Common myeloid progenitor, CD34-positive (primary cell): Measurements from ENCODE around the gene ZDHHC16.
"Not testable (repeated sequence)": the region's sequence is repeated elsewhere in the genome, so short reads cannot be mapped to it uniquely, and the experiment has no call there.

Experiments
- CTCF ChIA-PET: fragments of 350-600 bp; sonication (Branson Sonifier 250); formaldehyde crosslinking; loops from one replicate; lab custom pipeline; 2021; ENCODE audit warnings: antibody characterized with exemption; lab: Charles Lee
- POLR2A ChIA-PET: fragments of 350-600 bp; sonication (Branson Sonifier 250); formaldehyde crosslinking; loops from one replicate; lab custom pipeline; 2021; ENCODE audit warnings: antibody characterized with exemption; lab: Charles Lee
- DNase-seq, 3 donors: peaks; one replicate each; pipeline versions ENCODE4 v3.0.0 to v3.0.0-alpha.2; 2013
- H3K27ac ChIP-seq, 2 experiments: 1 replicate in 1 of 2; 2 replicates in 1 of 2; pipeline ENCODE4 v1.7.0; 2013; ENCODE audit warnings: inconsistent platforms in 2 of 2, low read length in 2 of 2, mild to moderate bottlenecking in 2 of 2, low read depth in 1 of 2, moderate library complexity in 1 of 2; ENCODE audit not compliant: severe bottlenecking in 2 of 2, insufficient read depth in 1 of 2, poor library complexity in 1 of 2
- H3K27me3 ChIP-seq, 5 experiments: replicated peaks in 2 of 5; 1 replicate in 3 of 5; 2 replicates in 2 of 5; pipeline versions ENCODE4 v1.6.1 to v1.7.0; 2013; ENCODE audit warnings: low read length in 4 of 5, mild to moderate bottlenecking in 2 of 5, moderate library complexity in 2 of 5, inconsistent platforms in 1 of 5; ENCODE audit not compliant: insufficient read depth in 5 of 5, control insufficient read depth in 4 of 5
- H3K36me3 ChIP-seq, 4 experiments: 1 replicate in 2 of 4; 2 replicates in 2 of 4; pipeline versions ENCODE4 v1.6.1 to v1.7.0; 2013; ENCODE audit warnings: low read length in 3 of 4, control low read depth in 1 of 4, mild to moderate bottlenecking in 1 of 4; ENCODE audit not compliant: control insufficient read depth in 4 of 4, insufficient read depth in 4 of 4
- H3K4me1 ChIP-seq, 4 experiments: 1 replicate in 3 of 4; 2 replicates in 1 of 4; pipeline versions ENCODE4 v1.6.1 to v1.7.1; 2013; ENCODE audit warnings: low read length in 3 of 4, mild to moderate bottlenecking in 3 of 4, control low read depth in 1 of 4, inconsistent platforms in 1 of 4, moderate library complexity in 1 of 4; ENCODE audit not compliant: control insufficient read depth in 4 of 4, insufficient read depth in 4 of 4; ENCODE audit errors: control extremely low read depth in 1 of 4
- H3K4me3 ChIP-seq, 7 experiments: 1 replicate in 4 of 7; 2 replicates in 3 of 7; pipeline versions ENCODE4 v1.5.1 to v1.7.0; 2013; ENCODE audit warnings: mild to moderate bottlenecking in 7 of 7, low read length in 6 of 7, moderate library complexity in 6 of 7, inconsistent platforms in 2 of 7, low read depth in 2 of 7, control low read depth in 1 of 7; ENCODE audit not compliant: insufficient read depth in 4 of 7, control insufficient read depth in 1 of 7; ENCODE audit errors: extremely low read depth in 1 of 7
- H3K9me3 ChIP-seq, 5 experiments: 1 replicate in 4 of 5; 2 replicates in 1 of 5; pipeline versions ENCODE4 v1.6.1 to v1.7.1; 2013; ENCODE audit warnings: low read length in 4 of 5, mild to moderate bottlenecking in 2 of 5, inconsistent platforms in 1 of 5, low read depth in 1 of 5, moderate library complexity in 1 of 5; ENCODE audit not compliant: control insufficient read depth in 4 of 5, insufficient read depth in 2 of 5; ENCODE audit errors: control extremely low read depth in 1 of 5
- WGBS: methylation state at CpG from one replicate; pipeline ENCODE4 v1.1.5; 2013; ENCODE audit not compliant: insufficient coverage; 5-methylcytosine and 5-hydroxymethylcytosine counted together

ZDHHC16 gene

DNA sequence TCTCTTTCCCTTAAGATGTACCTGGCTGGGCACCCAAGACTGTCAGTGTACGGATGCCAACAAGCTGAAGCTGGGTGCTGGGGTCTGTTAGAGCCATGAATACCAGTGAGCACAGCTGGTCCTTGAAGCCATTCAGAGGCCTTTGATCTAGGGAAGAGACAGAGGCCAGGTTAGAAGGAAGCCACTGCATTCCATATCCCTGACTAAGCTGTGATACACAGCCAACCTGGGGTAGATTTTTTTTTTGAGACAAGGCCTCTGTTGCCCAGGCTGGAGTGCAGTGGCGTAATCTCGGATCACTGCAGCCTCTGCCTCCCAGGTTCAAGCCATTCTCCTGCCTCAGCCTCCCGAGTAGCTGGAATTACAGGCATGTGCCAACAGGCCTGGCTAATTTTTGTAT lies 20.8 kb downstream of the ZDHHC16 start:
- no peak for DNase-seq
- H3K4me3 ChIP-seq: no peak overlapping the region
- no peaks in the 10 kb centered on the region for H3K9me3 ChIP-seq
- no peaks in the 10 kb centered on the region for H3K4me1 ChIP-seq
- ChIA-PET CTCF (interaction anchor here (0.8 to 6.1 kb wide), 12 partner anchors 9 to 115 kb away, joined by 3 to 59 read pairs (median 6); no protein-coding TSS in a partner anchor), POLR2A (no interaction called here)
- WGBS: 100% methylated on average over 3 of the region's 4 CpGs
- no peaks in the 10 kb centered on the region for H3K27me3 ChIP-seq
- peaks cover 31 to 91% (median 78%) of the 10 kb centered on the region in 4 experiments for H3K36me3 ChIP-seq
- no peak overlapping the region for H3K27ac ChIP-seq

DNA sequence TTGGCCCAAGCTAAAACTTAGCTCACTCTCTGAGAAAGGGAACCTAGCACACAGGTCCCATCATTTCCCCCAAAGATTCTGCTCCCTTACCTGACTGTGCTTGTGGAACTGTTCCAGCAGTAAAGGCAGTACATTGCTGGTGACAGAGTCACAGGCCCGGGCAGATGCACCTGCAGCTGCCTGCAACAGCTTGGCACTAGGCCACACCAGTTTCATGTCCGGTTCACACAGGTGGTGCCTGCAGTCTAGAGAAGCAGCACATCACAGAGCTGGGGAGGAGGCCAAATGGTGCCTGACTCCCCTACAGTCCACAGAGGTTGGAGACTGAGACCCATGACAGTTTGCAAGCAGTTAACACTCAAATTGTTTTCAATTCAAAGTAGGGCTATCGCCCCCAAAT lies 22.2 kb downstream of the ZDHHC16 start:
- DNase-seq: no peak
- ChIA-PET CTCF (interaction anchor here (0.9 to 6.1 kb wide), 6 partner anchors 7 to 114 kb away, joined by 3 to 59 read pairs (median 3); no protein-coding TSS in a partner anchor), POLR2A (interaction anchor here (1.0 kb wide), 1 partner anchor 12 kb away, joined by 3 read pairs; no protein-coding TSS in a partner anchor)
- H3K27me3 ChIP-seq: no peaks in the 10 kb centered on the region
- no peaks in the 10 kb centered on the region for H3K4me1 ChIP-seq
- no peak overlapping the region for H3K4me3 ChIP-seq
- peaks cover 23 to 83% (median 71%) of the 10 kb centered on the region in 4 experiments for H3K36me3 ChIP-seq
- WGBS: 94% methylated on average over 3 of the region's 3 CpGs
- no peak overlapping the region for H3K27ac ChIP-seq
- no peaks in the 10 kb centered on the region for H3K9me3 ChIP-seq

DNA sequence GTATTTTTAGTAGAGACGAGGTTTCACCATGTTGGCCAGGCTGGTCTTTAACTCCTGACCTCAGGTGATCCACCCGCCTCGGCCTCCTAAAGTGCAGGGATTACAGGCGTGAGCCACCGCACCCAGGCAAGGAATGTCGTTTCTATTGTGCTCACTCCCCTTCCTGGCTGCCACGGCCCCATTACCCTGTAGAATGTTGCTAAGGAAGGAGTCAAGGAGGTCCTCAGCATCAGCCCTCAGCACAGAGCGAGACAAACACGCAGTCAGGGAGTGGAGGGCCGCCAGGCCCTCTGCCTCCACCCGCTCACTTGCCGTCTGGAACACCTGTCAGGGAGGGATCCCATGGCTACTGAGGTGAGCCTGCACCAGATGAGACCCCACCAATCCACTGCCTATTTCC lies 22.8 kb downstream of the ZDHHC16 start:
- POLR2A ChIA-PET: not testable (repeated sequence)
- CTCF ChIA-PET: interaction anchor here (0.9 to 6.1 kb wide), 2 partner anchors 20 to 85 kb away, joined by 3 to 59 read pairs; no protein-coding TSS in a partner anchor
- H3K36me3 ChIP-seq: peaks cover 23 to 83% (median 68%) of the 10 kb centered on the region in 4 experiments

DNA sequence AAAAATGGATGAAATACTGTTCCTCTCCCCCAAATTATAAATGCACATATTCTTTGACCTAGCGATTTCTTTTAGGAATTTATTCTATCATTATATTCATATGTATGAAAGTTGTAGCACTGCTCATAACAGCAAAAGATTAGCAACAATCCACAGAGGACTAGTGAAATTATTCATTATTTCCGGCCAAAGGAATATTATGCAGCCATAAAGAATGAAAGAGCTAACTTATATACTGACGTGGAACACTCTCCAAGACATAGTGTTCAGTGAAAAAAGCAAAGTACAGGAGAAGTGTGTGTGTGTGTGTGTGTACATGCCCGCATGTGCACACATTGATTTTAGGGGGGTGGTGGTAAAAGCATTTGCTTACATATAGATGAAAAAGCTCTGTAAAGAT lies 28.9 kb downstream of the ZDHHC16 start:
- Histone ChIP-seq H3K4me1 (no peaks in the 10 kb centered on the region), H3K27me3 (no peaks in the 10 kb centered on the region), H3K27ac (no peak overlapping the region), H3K4me3 (no peak overlapping the region), H3K36me3 (peaks cover 17 to 82% (median 65%) of the 10 kb centered on the region in 4 experiments), H3K9me3 (no peaks in the 10 kb centered on the region)
- 100% methylated on average over 3 of the region's 4 CpGs for WGBS
- CTCF ChIA-PET: interaction anchor here (1.8 to 4.3 kb wide), 2 partner anchors 9 to 18 kb away, joined by 5 to 20 read pairs; no protein-coding TSS in a partner anchor
- no peak for DNase-seq
- POLR2A ChIA-PET: interaction anchor here (0.6 kb wide), 1 partner anchor 15 kb away, joined by 4 read pairs; no protein-coding TSS in a partner anchor

More for the DNA sequence above, 22.8 kb downstream of the ZDHHC16 start:
- H3K4me1 ChIP-seq, H3K9me3 ChIP-seq, DNase-seq, H3K4me3 ChIP-seq, H3K27ac ChIP-seq, H3K27me3 ChIP-seq: not testable (repeated sequence)
- WGBS: 97% methylated on average over 10 of the region's 12 CpGs

DNA sequence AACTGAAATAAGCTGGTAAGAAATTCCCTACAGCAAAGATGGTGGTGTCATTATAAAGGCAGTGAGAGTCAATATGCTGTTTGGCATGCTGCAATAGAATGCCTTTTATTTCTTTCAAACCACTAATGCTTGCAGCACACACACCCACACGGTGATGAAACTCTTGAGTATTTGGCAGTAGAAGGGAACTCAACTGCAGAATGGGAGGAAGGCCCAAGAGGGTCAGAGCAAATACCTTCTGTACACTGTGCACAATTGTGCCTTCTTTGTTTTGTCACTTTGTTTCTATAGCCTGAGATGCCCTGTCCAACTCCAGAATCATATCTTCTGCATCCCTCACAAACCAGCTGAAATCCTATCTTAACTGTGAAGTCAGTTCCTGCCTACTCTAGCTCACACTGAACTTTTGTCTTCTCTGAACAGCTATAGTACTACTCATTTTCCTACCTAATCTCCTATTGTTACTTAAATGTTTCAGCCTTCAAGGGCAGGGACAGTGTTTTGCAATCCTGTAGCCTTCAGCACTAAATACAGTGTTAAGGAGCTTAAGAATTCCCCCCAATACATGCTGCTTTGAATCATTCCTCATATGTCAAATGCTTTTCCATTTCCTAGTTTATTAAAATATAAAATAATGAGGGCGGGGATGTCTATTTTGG lies 30.1 kb downstream of the ZDHHC16 start:
- 100% methylated on average over 1 of the region's 2 CpGs for WGBS
- Histone ChIP-seq H3K4me3 (no peak overlapping the region), H3K9me3 (no peaks in the 10 kb centered on the region), H3K36me3 (peaks cover 9 to 84% (median 67%) of the 10 kb centered on the region in 4 experiments), H3K27ac (no peak overlapping the region), H3K4me1 (no peaks in the 10 kb centered on the region), H3K27me3 (no peaks in the 10 kb centered on the region)
- POLR2A ChIA-PET: no interaction called here
- DNase-seq: no peak
- CTCF ChIA-PET: interaction anchor here (1.0 to 4.3 kb wide), 7 partner anchors 10 to 130 kb away, joined by 3 to 20 read pairs (median 4); no protein-coding TSS in a partner anchor

DNA sequence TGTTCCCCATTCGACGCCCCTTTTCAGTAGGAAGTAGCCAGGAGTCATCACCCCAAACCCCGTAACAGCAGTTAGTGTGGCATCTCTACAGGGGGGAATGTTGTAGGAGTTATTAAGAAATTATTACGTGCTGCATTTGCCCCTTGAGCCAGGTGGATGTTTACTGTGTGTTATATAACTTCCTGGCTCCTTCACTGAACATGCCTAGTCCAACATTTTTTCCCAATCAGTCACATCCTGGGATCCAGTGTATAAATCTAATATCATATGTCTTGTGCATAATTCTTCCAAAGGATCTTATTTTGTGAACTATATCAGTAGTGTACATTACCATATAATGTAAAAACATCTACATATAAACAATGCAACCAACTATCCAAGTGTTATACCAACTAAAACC lies 33.4 kb downstream of the ZDHHC16 start:
- H3K4me1 ChIP-seq, H3K27me3 ChIP-seq, CTCF ChIA-PET, DNase-seq, H3K9me3 ChIP-seq, H3K27ac ChIP-seq, H3K4me3 ChIP-seq, POLR2A ChIA-PET: not testable (repeated sequence)
- H3K36me3 ChIP-seq: peaks cover 17 to 80% (median 59%) of the 10 kb centered on the region in 4 experiments
- 83% methylated on average over 1 of the region's 4 CpGs for WGBS

DNA sequence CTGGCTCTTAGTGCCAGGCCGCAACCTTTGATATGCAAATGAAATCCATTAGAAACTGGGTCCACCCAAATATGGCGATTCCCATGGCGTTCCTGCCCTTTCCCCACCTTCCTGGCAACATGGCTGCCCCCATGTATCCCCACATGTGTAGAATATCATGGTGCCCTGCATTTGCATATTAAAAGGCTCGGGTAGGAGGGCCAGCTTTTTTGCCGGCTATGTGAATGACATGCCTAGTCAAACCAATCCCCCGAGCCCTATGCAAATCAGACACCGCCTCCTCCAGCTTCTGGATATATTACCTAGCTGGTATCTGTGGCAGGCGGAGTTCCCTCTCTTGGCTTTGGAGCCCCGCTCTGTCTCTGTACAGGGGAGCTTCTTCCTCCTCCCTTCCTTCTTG lies 34.0 kb downstream of the ZDHHC16 start:
- H3K4me3 ChIP-seq: no peak overlapping the region
- H3K27ac ChIP-seq: no peak overlapping the region
- peaks cover 15 to 74% (median 56%) of the 10 kb centered on the region in 4 experiments for H3K36me3 ChIP-seq
- DNase-seq: no peak
- 97% methylated on average over 5 of the region's 9 CpGs for WGBS
- no peaks in the 10 kb centered on the region for H3K9me3 ChIP-seq
- no peaks in the 10 kb centered on the region for H3K4me1 ChIP-seq
- ChIA-PET POLR2A (no interaction called here), CTCF (interaction anchor here (1.3 to 1.4 kb wide), 2 partner anchors 16 to 74 kb away, joined by 3 read pairs; no protein-coding TSS in a partner anchor)
- no peaks in the 10 kb centered on the region for H3K27me3 ChIP-seq
